Stomach smooth muscle (tissue), 2 donors: Measurements from ENCODE around the gene PCTP.

Source experiments
- H3K27ac ChIP-seq: one replicate; pipeline ENCODE4 v1.7.0; 2013; ENCODE audit warnings: mild to moderate bottlenecking, low read length, inconsistent platforms
- H3K27me3 ChIP-seq, 2 donors: one replicate each; pipeline ENCODE4 v1.7.0; 2013; ENCODE audit warnings: low read length in 2 of 2; ENCODE audit not compliant: insufficient read depth in 2 of 2, control insufficient read depth in 1 of 2
- H3K36me3 ChIP-seq, 2 donors: one replicate each; pipeline ENCODE4 v1.7.0; 2013; ENCODE audit warnings: low read length in 2 of 2; ENCODE audit not compliant: control insufficient read depth in 2 of 2, insufficient read depth in 2 of 2
- H3K4me1 ChIP-seq: one replicate; pipeline ENCODE4 v1.7.0; 2013; ENCODE audit warnings: low read length; ENCODE audit not compliant: control insufficient read depth, insufficient read depth
- H3K4me3 ChIP-seq, 2 donors: one replicate each; pipeline ENCODE4 v1.7.0; 2013; ENCODE audit warnings: low read length in 2 of 2
- H3K9ac ChIP-seq, 2 donors: one replicate each; pipeline ENCODE4 v1.7.0; 2013; ENCODE audit warnings: low read length in 2 of 2, mild to moderate bottlenecking in 1 of 2
- H3K9me3 ChIP-seq, 2 donors: one replicate each; pipeline ENCODE4 v1.7.0; 2013; ENCODE audit warnings: low read length in 2 of 2; ENCODE audit not compliant: control insufficient read depth in 2 of 2
- donor health status: healthy.
- donor health status: Pancreatic carcinoma.

PCTP gene

DNA sequence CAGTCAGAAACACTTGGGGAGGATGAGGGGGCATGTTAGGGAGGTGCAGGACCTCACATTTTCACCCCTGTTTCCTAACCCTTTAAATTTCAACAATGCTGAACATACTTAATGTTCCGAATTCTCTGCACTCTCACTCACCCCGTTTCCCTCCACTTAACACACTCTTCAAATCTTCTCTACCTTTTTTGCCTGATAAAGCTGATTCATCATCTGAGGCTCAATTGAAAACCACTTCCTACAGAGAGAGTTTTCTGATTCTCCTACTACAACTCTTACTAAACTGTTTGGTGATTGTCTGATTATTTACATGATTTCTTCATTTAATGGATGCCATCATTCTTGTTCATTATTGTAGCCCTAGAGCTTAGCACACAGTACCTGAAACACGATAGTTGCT is 42.4 kb downstream of the PCTP start:
- Histone ChIP-seq H3K36me3 (no peaks in the 10 kb centered on the region), H3K4me1 (no peaks in the 10 kb centered on the region), H3K4me3 (no peak overlapping the region), H3K9ac (no peak overlapping the region), H3K27me3 (no peaks in the 10 kb centered on the region), H3K27ac (no peak overlapping the region), H3K9me3 (no peaks in the 10 kb centered on the region)

- Histone ChIP-seq H3K9ac (no peak overlapping the region), H3K4me1 (no peaks in the 10 kb centered on the region), H3K27ac (no peak overlapping the region), H3K9me3 (no peaks in the 10 kb centered on the region), H3K4me3 (no peak overlapping the region), H3K27me3 (no peaks in the 10 kb centered on the region), H3K36me3 (no peaks in the 10 kb centered on the region)
Observed at GRCh38 chr17:55794725-55795482, 44.1 kb downstream of the PCTP start.

GRCh38 chr17:55806745-55807495 is 56.1 kb downstream of the PCTP start:
- Histone ChIP-seq H3K27me3 (no peaks in the 10 kb centered on the region), H3K4me3 (no peak overlapping the region), H3K36me3 (no peaks in the 10 kb centered on the region), H3K9me3 (no peaks in the 10 kb centered on the region), H3K27ac (no peak overlapping the region), H3K4me1 (peaks cover 6% of the 10 kb centered on the region), H3K9ac (no peak overlapping the region)

DNA sequence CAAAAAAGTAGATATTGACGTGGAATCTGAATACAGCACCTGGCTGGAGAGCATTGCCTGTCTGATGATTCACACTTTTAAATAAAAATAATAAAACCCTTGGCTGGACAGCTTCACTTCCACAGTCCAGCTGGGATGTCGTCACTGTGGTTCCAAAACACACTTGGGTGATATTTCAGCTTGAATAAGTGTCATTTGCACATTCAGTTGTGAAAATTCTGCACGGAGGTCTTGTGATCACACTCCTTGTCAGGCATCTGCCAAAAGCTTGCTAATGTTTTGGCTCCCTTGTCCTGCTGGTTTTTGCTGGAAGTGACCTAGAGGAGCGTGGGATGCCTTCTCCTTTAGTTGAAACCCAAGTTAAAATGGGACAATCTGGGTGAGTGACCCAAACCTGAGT is 60.7 kb downstream of the PCTP start:
- peaks cover 21% of the 10 kb centered on the region for H3K4me1 ChIP-seq
- no peaks in the 10 kb centered on the region for H3K27me3 ChIP-seq
- H3K9me3 ChIP-seq, result no peaks in the 10 kb centered on the region
- H3K36me3 ChIP-seq, result no peaks in the 10 kb centered on the region
- H3K9ac ChIP-seq, result no peak overlapping the region
- H3K4me3 ChIP-seq, result no peak overlapping the region
- H3K27ac ChIP-seq, result no peak overlapping the region

- Histone ChIP-seq H3K27me3 (no peaks in the 10 kb centered on the region), H3K4me3 (no peak overlapping the region), H3K9ac (no peak overlapping the region), H3K4me1 (peaks cover 21% of the 10 kb centered on the region), H3K27ac (no peak overlapping the region), H3K36me3 (no peaks in the 10 kb centered on the region), H3K9me3 (no peaks in the 10 kb centered on the region)
Observed at GRCh38 chr17:55812323-55812722, 61.5 kb downstream of the PCTP start.

- Histone ChIP-seq H3K4me3 (no peak overlapping the region), H3K36me3 (no peaks in the 10 kb centered on the region), H3K27me3 (no peaks in the 10 kb centered on the region), H3K4me1 (peaks cover 21% of the 10 kb centered on the region), H3K9ac (no peak overlapping the region), H3K27ac (peak overlapping the region; percentile 46), H3K9me3 (no peaks in the 10 kb centered on the region)
Observed at GRCh38 chr17:55813944-55814343, 63.1 kb downstream of the PCTP start.

- H3K9me3 ChIP-seq, result no peaks in the 10 kb centered on the region
- H3K4me3 ChIP-seq, result no peak overlapping the region
- no peaks in the 10 kb centered on the region for H3K27me3 ChIP-seq
- peaks cover 21% of the 10 kb centered on the region for H3K4me1 ChIP-seq
- no peak overlapping the region for H3K9ac ChIP-seq
- H3K27ac ChIP-seq, result peak overlapping the region; percentile 46
- no peaks in the 10 kb centered on the region for H3K36me3 ChIP-seq
Observed at GRCh38 chr17:55814377-55814776, 63.5 kb downstream of the PCTP start.

GRCh38 chr17:55816532-55817396 is 65.9 kb downstream of the PCTP start:
- no peaks in the 10 kb centered on the region for H3K36me3 ChIP-seq
- H3K4me1 ChIP-seq, result peaks cover 16% of the 10 kb centered on the region
- no peaks in the 10 kb centered on the region for H3K27me3 ChIP-seq
- no peak overlapping the region for H3K27ac ChIP-seq
- no peak overlapping the region for H3K4me3 ChIP-seq
- no peak overlapping the region for H3K9ac ChIP-seq
- H3K9me3 ChIP-seq, result no peaks in the 10 kb centered on the region

GRCh38 chr17:55817397-55817709 is 66.5 kb downstream of the PCTP start:
- no peaks in the 10 kb centered on the region for H3K36me3 ChIP-seq
- H3K9me3 ChIP-seq, result no peaks in the 10 kb centered on the region
- no peak overlapping the region for H3K27ac ChIP-seq
- H3K4me1 ChIP-seq, result peaks cover 11% of the 10 kb centered on the region
- no peak overlapping the region for H3K4me3 ChIP-seq
- H3K9ac ChIP-seq, result no peak overlapping the region
- H3K27me3 ChIP-seq, result no peaks in the 10 kb centered on the region

DNA sequence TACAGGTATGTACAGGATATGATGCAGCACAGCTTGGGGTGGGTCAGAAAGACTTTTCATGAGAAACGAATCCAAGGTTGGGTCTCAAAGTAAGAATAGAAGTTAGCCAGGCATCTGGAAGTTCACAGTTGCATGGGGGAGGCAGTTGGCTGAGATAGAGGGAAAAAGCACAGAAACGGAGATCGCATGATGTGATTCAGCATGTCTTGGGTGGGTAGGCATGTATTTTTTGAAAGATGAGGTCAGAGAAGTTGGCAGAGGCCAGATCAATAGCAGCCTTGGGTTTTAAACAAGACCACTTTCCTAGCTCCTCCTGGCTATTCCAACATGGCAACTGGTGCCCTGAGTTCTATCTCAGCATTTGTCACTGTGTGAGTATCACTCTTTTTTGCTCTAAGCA is 67.2 kb downstream of the PCTP start:
- Histone ChIP-seq H3K9ac (no peak overlapping the region), H3K4me1 (peaks cover 6% of the 10 kb centered on the region), H3K4me3 (no peak overlapping the region), H3K27ac (no peak overlapping the region), H3K9me3 (no peaks in the 10 kb centered on the region), H3K36me3 (no peaks in the 10 kb centered on the region), H3K27me3 (no peaks in the 10 kb centered on the region)
